ENCODE measurements around the gene RNF220.
"Not testable (repeated sequence)": the region's sequence is repeated elsewhere in the genome, so short reads cannot be mapped to it uniquely, and the experiment has no call there.

GRCh38 chr1:44666719-44667118, 261.7 kb downstream of the RNF220 start:
- TF ChIP-seq ZC3H10 (CRISPR knock-in tag; IDR thresholded peaks at IDR 0.05); PPARA (CRISPR knock-in tag; IDR thresholded peaks at IDR 0.05; ENCODE audit: borderline replicate concordance); CREB5 (CRISPR knock-in tag; IDR thresholded peaks at IDR 0.05; ENCODE audit: low read depth); ZNF565 (CRISPR knock-in tag; conservative IDR thresholded peaks at IDR 0.05; ENCODE audit: low read depth); RARB (CRISPR knock-in tag; IDR thresholded peaks at IDR 0.05); ZFP30 (CRISPR knock-in tag; IDR thresholded peaks at IDR 0.05); OSR1 (CRISPR knock-in tag; IDR thresholded peaks at IDR 0.05); ZNF70 (CRISPR knock-in tag; IDR thresholded peaks at IDR 0.05); ZFP3 (CRISPR knock-in tag; IDR thresholded peaks at IDR 0.05); ISL1 (CRISPR knock-in tag; IDR thresholded peaks at IDR 0.05); POU6F1 (CRISPR knock-in tag; IDR thresholded peaks at IDR 0.05; ENCODE audit: borderline replicate concordance, low read depth); PATZ1 (CRISPR knock-in tag; IDR thresholded peaks at IDR 0.05; ENCODE audit: borderline replicate concordance); CSDC2 (CRISPR knock-in tag; IDR thresholded peaks at IDR 0.05): not testable (repeated sequence)

All from SK-N-SH treated with all-trans-retinoic acid at 6 μM for 48 hours (cell line).